HepG2 (cell line): ENCODE results near the gene HOXC10. TPM values are rescaled to one million over a fixed set of nuclear protein-coding genes. Genes with fewer than 3 reads are reported as not detected.
A peak's percentile ranks its signal among the peaks of the same experiment; 100 is the strongest.

Experiments
- ATAC-seq: fragments of 200-7000 bp; cut with Tn5 transposase; 3 replicates; pipeline ENCODE4 v1.9.1; 2020; ENCODE audit warnings: mild to moderate bottlenecking, moderate library complexity
- BruUV-seq: library from RNA; stranded (reverse); fragments of 400-500 nt; replicated peaks from 2 replicates; lab custom pipeline; 2021; lab: Mats Ljungman, UMichigan
- CTCF ChIA-PET: fragments of 300-600 bp; formaldehyde crosslinking; extraction: SDS; loops from one replicate; lab custom pipeline; 2021; ENCODE audit warnings: low total read pairs, inconsistent platforms, low intra/inter-chr PET ratio; lab: Yijun Ruan, JAX
- POLR2A ChIA-PET: fragments of 350-600 bp; sonication (Branson Sonifier 250); formaldehyde crosslinking; loops from one replicate; lab custom pipeline; 2020; ENCODE audit warnings: antibody characterized with exemption, inconsistent platforms; lab: Yijun Ruan, JAX
- DNase-seq: peaks from one replicate; pipeline ENCODE4 v3.0.0-alpha.2; 2015; ENCODE audit warnings: low spot score
- FAIRE-seq: peaks from 3 replicates; lab custom pipeline; 2011; peaks lifted over from hg19 to GRCh38; lab: Jason Lieb, UNC
- H2AFZ ChIP-seq: one replicate; pipeline ENCODE4 v1.6.1; 2011; ENCODE audit warnings: low read length, inconsistent platforms
- H3K27ac ChIP-seq: fragments of 300-600 bp; 3 replicates; pipeline ENCODE4 v1.8.0; 2011; ENCODE audit warnings: mixed run types, mild to moderate bottlenecking, mixed read lengths, low read length, inconsistent platforms; ENCODE audit not compliant: insufficient read depth; ENCODE audit errors: extremely low read length
- H3K27me3 ChIP-seq, 2 experiments: fragments of 200-600 bp in 1 of 2; 2 replicates in 1 of 2; 3 replicates in 1 of 2; pipeline versions ENCODE4 v1.6.0 to v1.8.0; 2011; ENCODE audit warnings: low read length in 2 of 2, mild to moderate bottlenecking in 2 of 2, moderate library complexity in 2 of 2, inconsistent platforms in 1 of 2; ENCODE audit not compliant: insufficient read depth in 2 of 2, control insufficient read depth in 1 of 2
- H3K36me3 ChIP-seq, 2 experiments: fragments of 200-600 bp in 1 of 2; replicated peaks in 1 of 2; 2 replicates in 1 of 2; 3 replicates in 1 of 2; pipeline versions ENCODE4 v1.5.1 to v1.8.0; 2011; ENCODE audit warnings: low read length in 2 of 2, inconsistent platforms in 1 of 2; ENCODE audit not compliant: insufficient read depth in 2 of 2, control insufficient read depth in 1 of 2
- H3K4me1 ChIP-seq: 2 replicates; pipeline ENCODE4 v1.5.1; 2012; ENCODE audit warnings: low read length, inconsistent platforms; ENCODE audit not compliant: insufficient read depth
- H3K4me2 ChIP-seq: 2 replicates; pipeline ENCODE4 v1.6.0; 2011; ENCODE audit warnings: low read depth, low read length, inconsistent platforms
- H3K4me3 ChIP-seq, 3 experiments: fragments of 200-600 bp in 1 of 3; sonication (generic), shearing (Covaris generic) in 1 of 3; replicated peaks in 1 of 3; 2 replicates each; pipeline ENCODE4 v1.5.1; 2011 to 2016; ENCODE audit warnings: low read length in 3 of 3, inconsistent platforms in 2 of 3, low read depth in 2 of 3, mild to moderate bottlenecking in 2 of 3, control low read depth in 1 of 3, mixed read lengths in 1 of 3; ENCODE audit not compliant: insufficient read depth in 1 of 3
- H3K79me2 ChIP-seq: one replicate; pipeline ENCODE4 v1.6.1; 2011; ENCODE audit warnings: low read length, inconsistent platforms; ENCODE audit not compliant: insufficient read depth
- H3K9ac ChIP-seq: 2 replicates; pipeline ENCODE4 v1.6.0; 2011; ENCODE audit warnings: mild to moderate bottlenecking, low read depth, low read length, inconsistent platforms; ENCODE audit not compliant: insufficient read depth
- H3K9me3 ChIP-seq: 2 replicates; pipeline ENCODE4 v1.5.1; 2012; ENCODE audit warnings: mild to moderate bottlenecking, low read length
- H4K20me1 ChIP-seq: 2 replicates; pipeline ENCODE4 v1.6.0; 2011; ENCODE audit warnings: inconsistent platforms, mild to moderate bottlenecking, low read length, moderate library complexity; ENCODE audit not compliant: insufficient read depth
- AHR ChIP-seq: IDR thresholded peaks from 2 replicates; pipeline ENCODE4 v1.6.1; 2018; ENCODE audit warnings: missing genetic modification reagents, missing compliant biosample characterization
- CREBL2 ChIP-seq: sonication (generic); formaldehyde crosslinking; IDR thresholded peaks from 2 replicates; pipeline ENCODE4 v1.8.1; 2023; ENCODE audit warnings: missing genetic modification reagents, mild to moderate bottlenecking, borderline replicate concordance
- HMG20A ChIP-seq: IDR thresholded peaks from 2 replicates; pipeline ENCODE4 v1.6.1; 2016; ENCODE audit warnings: borderline replicate concordance
- HOXA9 ChIP-seq: sonication (generic); formaldehyde crosslinking; IDR thresholded peaks from 2 replicates; pipeline ENCODE4 v1.8.1; 2022; ENCODE audit warnings: missing genetic modification reagents, mild to moderate bottlenecking, moderate library complexity, borderline replicate concordance
- KLF12 ChIP-seq: sonication (generic); formaldehyde crosslinking; IDR thresholded peaks from 2 replicates; pipeline ENCODE4 v1.4.0; 2020; ENCODE audit warnings: missing genetic modification reagents, borderline replicate concordance
- STAG1 ChIP-seq: sonication (generic); formaldehyde crosslinking; IDR thresholded peaks from 2 replicates; pipeline ENCODE4 v1.4.0; 2020; ENCODE audit warnings: missing genetic modification reagents
- TFE3 ChIP-seq: IDR thresholded peaks from 2 replicates; pipeline ENCODE4 v1.6.1; 2016
- WGBS: methylation state at CpG from one replicate; pipeline ENCODE4 v1.1.6; 2017; ENCODE audit warnings: low lambda C conversion rate; 5-methylcytosine and 5-hydroxymethylcytosine counted together
- in situ Hi-C: cut with HindIII; loops from 2 replicates; pipeline ENCODE4 v1.10.0; 2017; ENCODE audit warnings: low pct_unique_long_range_greater_than_20kb; ENCODE audit not compliant: extremely low pct_ligation_motif_present
- intact Hi-C: fragments of 100-400 bp; cut with micrococcal nuclease; formaldehyde crosslinking; loops from one replicate; pipeline ENCODE4 v1.10.0; 2022; ENCODE audit not compliant: unreplicated experiment
- polyA plus RNA-seq, 8 experiments: library from polyadenylated mRNA; depleted of rRNA in 3 of 8; stranded (reverse) in 7 of 8; unstranded in 1 of 8; fragments of >200 nt; fragmentation: Illumina TruSeq in 4 of 8; extraction: Trizol in 4 of 8; gene quantifications; 2 replicates each; pipeline versions ENCODE4 v1.2.1 to v1.2.3, GENCODE V29; 2011 to 2016; ENCODE audit warnings: low read depth in 4 of 8, missing spikeins in 1 of 8, mixed read lengths in 1 of 8; ENCODE audit not compliant: insufficient read depth in 1 of 8
- total RNA-seq, 5 experiments: library from RNA; depleted of rRNA; stranded (reverse); fragments of >200 nt; fragmentation: Illumina TruSeq; extraction: Trizol; gene quantifications; 2 replicates each; pipeline ENCODE4 v1.2.3, GENCODE V29; 2016; ENCODE audit warnings: low read depth in 1 of 5

Gene HOXC10
- total and polyA plus RNA-seq, 2 of the 13 experiments (the other 11 are each of a cell fraction or from before 2014, with no cell fraction given), result not detected

GRCh38 chr12:53948650-53949593 is 36.0 kb upstream of the HOXC10 start:
- BruUV-seq, result no TSS peak
- Histone ChIP-seq H2AFZ (no peak overlapping the region), H3K27me3 (peaks cover 21 to 90% of the 10 kb centered on the region in 2 experiments), H3K4me1 (peaks cover 27% of the 10 kb centered on the region), H3K27ac (no peak overlapping the region), H3K9me3 (no peaks in the 10 kb centered on the region), H3K4me2 (no peak overlapping the region), H3K4me3 (no peak overlapping the region), H4K20me1 (peaks cover 5% of the 10 kb centered on the region; the same call in 1 of the 2 replicates), H3K9ac (no peak overlapping the region)
- peak; percentile 12 for DNase-seq
- FAIRE-seq, result no peak
- WGBS, result 28% methylated on average over 4 of the region's 9 CpGs
- intact Hi-C loops, result no loop called here
- ChIA-PET CTCF (interaction anchor here (1.7 kb wide), 1 partner anchor 181 kb away, joined by 5 read pairs; no protein-coding TSS in a partner anchor), POLR2A (no interaction called here)
- peak; percentile 64 for ATAC-seq
- TF ChIP-seq HMG20A (CRISPR knock-in tag), result no peak
- TF ChIP-seq AHR (CRISPR knock-in tag), result no peak
- no peak for TF ChIP-seq CREBL2 (CRISPR knock-in tag)
- TF ChIP-seq STAG1, result peak; percentile 25
- no peak for TF ChIP-seq TFE3 (CRISPR knock-in tag)
- TF ChIP-seq KLF12 (CRISPR knock-in tag), result no peak
- TF ChIP-seq HOXA9 (CRISPR knock-in tag), result no peak
- TF ChIP-seq, all 625 proteins: peak for 1
- no peaks in the 10 kb centered on the region for H3K36me3 ChIP-seq
- no peaks in the 10 kb centered on the region for H3K79me2 ChIP-seq
- in situ Hi-C loops, result loop anchor here (25.0 kb wide), 1 partner anchor 162 kb away; no protein-coding TSS in a partner anchor
